ENCODE data around the gene DBP. TPM values are rescaled to one million over a fixed set of nuclear protein-coding genes. Genes with fewer than 3 reads are reported as not detected.

DBP gene
- total and polyA plus RNA-seq, 2 donors (not counting 1 experiment from before 2014, with no cell fraction given), result 4.8 to 23.6 TPM

- H3K36me3 ChIP-seq (ENCODE audit: control insufficient read depth, insufficient read depth, low read length), result no peaks in the 10 kb centered on the region
- H3K27me3 ChIP-seq (ENCODE audit: control insufficient read depth, insufficient read depth, low read length), result no peaks in the 10 kb centered on the region
- no peak overlapping the region for H2AFZ ChIP-seq (ENCODE audit: low read length)
- H3K79me2 ChIP-seq (ENCODE audit: control insufficient read depth, insufficient read depth, low read length), result no peaks in the 10 kb centered on the region
- H4K20me1 ChIP-seq (ENCODE audit: control insufficient read depth, extremely low read depth, insufficient read depth, low read length), result no peaks in the 10 kb centered on the region
- no peak overlapping the region for H3K4me3 ChIP-seq (replicated peaks in 1 of 4; ENCODE audit: control extremely low read depth in 1 of 4, insufficient read depth in 1 of 4, low read depth in 3 of 4, low read length in 4 of 4)
- no peak overlapping the region for H3K9ac ChIP-seq (ENCODE audit: insufficient read depth, low read length)
- no peak for TF ChIP-seq CTCF (conservative IDR thresholded peaks at IDR 0.05 in 1 of 2, IDR thresholded peaks at IDR 0.05 in 1 of 2; ENCODE audit: low read depth in 1 of 2, low read length in 2 of 2)
- TF ChIP-seq EZH2 (IDR thresholded peaks at IDR 0.05; ENCODE audit: low read length, missing control alignments), result no peak
- no peak overlapping the region for H3K27ac ChIP-seq (ENCODE audit: insufficient read depth, low read length)
- no peak for DNase-seq (ENCODE audit: low read depth in 2 of 2)
- no peaks in the 10 kb centered on the region for H3K9me3 ChIP-seq (ENCODE audit: control insufficient read depth, insufficient read depth, low read depth, low read length)
- H3K4me1 ChIP-seq (ENCODE audit: control insufficient read depth, extremely low read depth, insufficient read depth, low read length), result no peaks in the 10 kb centered on the region
- H3K4me2 ChIP-seq (ENCODE audit: extremely low read depth, insufficient read depth, low read length), result no peak overlapping the region
Observed at GRCh38 chr19:48674216-48674809, 37.1 kb upstream of the DBP start.

DNA sequence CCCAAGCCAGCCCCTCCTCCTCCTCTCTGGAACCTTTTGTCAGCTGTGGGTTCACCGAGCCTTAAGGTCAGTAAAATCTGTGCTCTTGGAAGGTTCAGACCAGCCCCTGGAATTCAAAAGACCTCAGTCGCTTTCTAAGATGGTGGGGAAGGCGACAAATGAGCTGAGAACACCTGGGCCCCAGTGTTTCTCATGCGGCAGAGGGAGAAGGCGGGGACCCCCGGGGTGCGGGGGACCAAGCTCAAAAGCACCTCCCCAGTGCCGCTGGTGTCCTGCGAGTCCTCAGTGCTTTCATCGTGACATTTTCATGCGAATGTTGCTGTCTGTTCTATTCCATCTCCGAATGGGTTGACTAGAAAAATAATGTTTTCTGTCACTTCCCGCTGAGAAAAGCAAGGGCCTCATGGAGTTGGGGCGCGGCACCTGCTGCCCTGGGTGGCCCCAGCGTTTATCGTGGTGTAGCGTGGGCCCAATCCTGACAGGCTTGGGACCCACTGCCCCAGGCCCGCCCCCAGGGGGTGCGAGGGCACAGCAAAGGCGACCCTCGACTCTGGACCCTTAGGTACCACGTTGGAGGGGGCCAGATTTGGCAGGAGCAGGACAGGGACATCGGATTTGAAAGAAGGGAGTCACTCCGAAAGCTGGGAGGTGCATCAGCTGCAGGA, 36.4 kb upstream of the DBP start:
- Histone ChIP-seq H2AFZ (ENCODE audit: low read length) (no peak overlapping the region), H3K4me2 (ENCODE audit: extremely low read depth, insufficient read depth, low read length) (no peak overlapping the region), H3K4me1 (ENCODE audit: control insufficient read depth, extremely low read depth, insufficient read depth, low read length) (no peaks in the 10 kb centered on the region), H3K9me3 (ENCODE audit: control insufficient read depth, insufficient read depth, low read depth, low read length) (no peaks in the 10 kb centered on the region), H3K27me3 (ENCODE audit: control insufficient read depth, insufficient read depth, low read length) (no peaks in the 10 kb centered on the region), H4K20me1 (ENCODE audit: control insufficient read depth, extremely low read depth, insufficient read depth, low read length) (no peaks in the 10 kb centered on the region), H3K9ac (ENCODE audit: insufficient read depth, low read length) (no peak overlapping the region), H3K36me3 (ENCODE audit: control insufficient read depth, insufficient read depth, low read length) (no peaks in the 10 kb centered on the region), H3K79me2 (ENCODE audit: control insufficient read depth, insufficient read depth, low read length) (no peaks in the 10 kb centered on the region), H3K4me3 (replicated peaks in 1 of 4; ENCODE audit: control extremely low read depth in 1 of 4, insufficient read depth in 1 of 4, low read depth in 3 of 4, low read length in 4 of 4) (no peak overlapping the region), H3K27ac (ENCODE audit: insufficient read depth, low read length) (no peak overlapping the region)
- TF ChIP-seq EZH2 (IDR thresholded peaks at IDR 0.05; ENCODE audit: low read length, missing control alignments) (no peak), CTCF (conservative IDR thresholded peaks at IDR 0.05 in 1 of 2, IDR thresholded peaks at IDR 0.05 in 1 of 2; ENCODE audit: low read depth in 1 of 2, low read length in 2 of 2) (no peak)
- DNase-seq (ENCODE audit: low read depth in 2 of 2), result no peak

- no peak for DNase-seq (ENCODE audit: low read depth in 2 of 2)
- TF ChIP-seq CTCF (conservative IDR thresholded peaks at IDR 0.05 in 1 of 2, IDR thresholded peaks at IDR 0.05 in 1 of 2; ENCODE audit: low read depth in 1 of 2, low read length in 2 of 2) (no peak), EZH2 (IDR thresholded peaks at IDR 0.05; ENCODE audit: low read length, missing control alignments) (no peak)
- H3K9me3 ChIP-seq (ENCODE audit: control insufficient read depth, insufficient read depth, low read depth, low read length), result no peaks in the 10 kb centered on the region
- H3K4me1 ChIP-seq (ENCODE audit: control insufficient read depth, extremely low read depth, insufficient read depth, low read length), result no peaks in the 10 kb centered on the region
- no peak within 1 kb of the TSS for H3K27ac ChIP-seq (ENCODE audit: insufficient read depth, low read length)
- no peaks in the 10 kb centered on the region for H4K20me1 ChIP-seq (ENCODE audit: control insufficient read depth, extremely low read depth, insufficient read depth, low read length)
- H3K9ac ChIP-seq (ENCODE audit: insufficient read depth, low read length), result no peak within 1 kb of the TSS
- no peak within 1 kb of the TSS for H3K4me3 ChIP-seq (replicated peaks in 1 of 4; ENCODE audit: control extremely low read depth in 1 of 4, insufficient read depth in 1 of 4, low read depth in 3 of 4, low read length in 4 of 4)
- H2AFZ ChIP-seq (ENCODE audit: low read length), result no peak within 1 kb of the TSS
- no peaks in the 10 kb centered on the region for H3K36me3 ChIP-seq (ENCODE audit: control insufficient read depth, insufficient read depth, low read length)
- H3K79me2 ChIP-seq (ENCODE audit: control insufficient read depth, insufficient read depth, low read length), result no peaks in the 10 kb centered on the region
- H3K27me3 ChIP-seq (ENCODE audit: control insufficient read depth, insufficient read depth, low read length), result no peaks in the 10 kb centered on the region
- no peak within 1 kb of the TSS for H3K4me2 ChIP-seq (ENCODE audit: extremely low read depth, insufficient read depth, low read length)
Observed at GRCh38 chr19:48672994-48673393, 35.8 kb upstream of the DBP start, which contains the start of gene NTN5. Gene NTN5 (minus strand): TSS chr19:48673017. CDS start chr19:48670986, 2,031 bp downstream.
